GM12878 (cell line): ENCODE results near the gene YTHDF1. TPM values are rescaled to one million over a fixed set of nuclear protein-coding genes. Genes with fewer than 3 reads are reported as not detected.

Source experiments
- ATAC-seq: fragments of 200-7000 bp; cut with Tn5 transposase; 3 replicates; pipeline ENCODE4 v1.9.1; 2020; ENCODE audit warnings: mild to moderate bottlenecking, moderate library complexity
- BruUV-seq: library from RNA; stranded (reverse); fragments of 400-500 nt; replicated peaks from 2 replicates; lab custom pipeline; 2021; lab: Mats Ljungman, UMichigan
- CTCF ChIA-PET: fragments of 300-600 bp; sonication (Branson Sonifier 250); formaldehyde crosslinking; extraction: SDS; loops from one replicate; lab custom pipeline; 2021; ENCODE audit warnings: inconsistent platforms; lab: Yijun Ruan, JAX
- POLR2A ChIA-PET: fragments of 350-600 bp; formaldehyde crosslinking; extraction: SDS; loops from one replicate; lab custom pipeline; 2021; ENCODE audit warnings: inconsistent platforms; lab: Charles Lee
- RAD21 ChIA-PET: fragments of 300-600 bp; sonication (Branson Sonifier 250); formaldehyde crosslinking; loops from one replicate; lab custom pipeline; 2023; ENCODE audit warnings: antibody characterized with exemption; ENCODE audit not compliant: unreplicated experiment; lab: Charles Lee
- SMC1A ChIA-PET: fragments of 300-600 bp; sonication (Branson Sonifier 250); formaldehyde crosslinking; loops from one replicate; lab custom pipeline; 2023; ENCODE audit not compliant: unreplicated experiment, uncharacterized antibody; lab: Charles Lee
- DNase-seq: peaks from one replicate; pipeline ENCODE4 v3.0.0-alpha.2; 2011; ENCODE audit warnings: low read depth, low spot score
- FAIRE-seq: peaks from 3 replicates; lab custom pipeline; 2011; peaks lifted over from hg19 to GRCh38; lab: Jason Lieb, UNC
- H2AFZ ChIP-seq: 2 replicates; pipeline ENCODE4 v1.6.0; 2011; ENCODE audit warnings: low read depth, low read length, control low read depth; ENCODE audit not compliant: control insufficient read depth
- H3K27ac ChIP-seq: 2 replicates; pipeline ENCODE4 v1.5.1; 2011; ENCODE audit warnings: control low read depth; ENCODE audit not compliant: control insufficient read depth, insufficient read depth
- H3K27me3 ChIP-seq, 2 experiments: replicated peaks in 1 of 2; 2 replicates each; pipeline versions ENCODE4 v1.6.0 to v1.6.1; 2011; ENCODE audit warnings: low read length in 1 of 2; ENCODE audit not compliant: control insufficient read depth in 2 of 2, insufficient read depth in 2 of 2
- H3K36me3 ChIP-seq, 2 experiments: 2 replicates each; pipeline ENCODE4 v1.5.1; 2011; ENCODE audit warnings: low read length in 1 of 2; ENCODE audit not compliant: control insufficient read depth in 2 of 2, insufficient read depth in 2 of 2
- H3K4me1 ChIP-seq: 2 replicates; pipeline ENCODE4 v1.6.1; 2011; ENCODE audit warnings: mild to moderate bottlenecking, low read length, moderate library complexity, mixed read lengths; ENCODE audit not compliant: control insufficient read depth, insufficient read depth
- H3K4me2 ChIP-seq: 2 replicates; pipeline ENCODE4 v1.6.0; 2011; ENCODE audit warnings: control low read depth; ENCODE audit not compliant: control insufficient read depth, insufficient read depth
- H3K4me3 ChIP-seq: fragments of 200-600 bp; sonication (generic); 2 replicates; pipeline ENCODE4 v1.5.1; 2016
- H3K79me2 ChIP-seq: 2 replicates; pipeline ENCODE4 v1.6.0; 2011; ENCODE audit warnings: low read length; ENCODE audit not compliant: control insufficient read depth, insufficient read depth
- H3K9ac ChIP-seq: 2 replicates; pipeline ENCODE4 v1.8.0; 2011; ENCODE audit warnings: low read length, control low read depth, mixed read lengths; ENCODE audit not compliant: control insufficient read depth, insufficient read depth
- H3K9me3 ChIP-seq: replicated peaks from 3 replicates; pipeline ENCODE4 v1.5.1; 2011; ENCODE audit warnings: mild to moderate bottlenecking, low read length; ENCODE audit not compliant: control insufficient read depth, insufficient read depth
- H4K20me1 ChIP-seq: 2 replicates; pipeline ENCODE4 v1.6.0; 2011; ENCODE audit not compliant: control insufficient read depth, insufficient read depth
- ATF7 ChIP-seq: fragments of 450-650 bp; IDR thresholded peaks from 2 replicates; pipeline ENCODE4 v1.6.1; 2016; ENCODE audit warnings: low read depth, mild to moderate bottlenecking
- BACH1 ChIP-seq: fragments of 450-650 bp; IDR thresholded peaks from 2 replicates; pipeline ENCODE4 v1.6.1; 2017; ENCODE audit warnings: mild to moderate bottlenecking, borderline replicate concordance
- BHLHE40 ChIP-seq, 2 experiments: fragments of 450-650 bp in 1 of 2; IDR thresholded peaks; 2 replicates each; pipeline ENCODE4 v1.6.1; 2011 to 2017; ENCODE audit warnings: low read depth in 2 of 2, borderline replicate concordance in 1 of 2, improper control_type of control experiment in 1 of 2, low read length in 1 of 2, mild to moderate bottlenecking in 1 of 2
- CREM ChIP-seq: IDR thresholded peaks from 2 replicates; pipeline ENCODE4 v1.6.1; 2014; ENCODE audit warnings: antibody characterized with exemption, low read depth
- HSF1 ChIP-seq: fragments of 150-350 bp; IDR thresholded peaks from 2 replicates; pipeline ENCODE4 v1.6.1; 2014; ENCODE audit warnings: mild to moderate bottlenecking, low read depth, low read length
- MEF2B ChIP-seq: fragments of 450-650 bp; IDR thresholded peaks from 2 replicates; pipeline ENCODE4 v1.6.1; 2018; ENCODE audit warnings: mild to moderate bottlenecking, moderate library complexity; ENCODE audit not compliant: partially characterized antibody, poor library complexity, severe bottlenecking
- MXI1 ChIP-seq: fragments of 150-350 bp; IDR thresholded peaks from 2 replicates; pipeline ENCODE4 v1.6.1; 2011; ENCODE audit warnings: low read depth, mild to moderate bottlenecking, inconsistent platforms, low read length, improper control_type of control experiment
- SMARCA5 ChIP-seq: fragments of 450-650 bp; IDR thresholded peaks from 2 replicates; pipeline ENCODE4 v1.6.1; 2017; ENCODE audit warnings: mild to moderate bottlenecking
- SMC3 ChIP-seq: IDR thresholded peaks from 2 replicates; pipeline ENCODE4 v1.6.1; 2011; ENCODE audit warnings: low read length, improper control_type of control experiment, borderline replicate concordance
- SRF ChIP-seq, 2 experiments: IDR thresholded peaks; 2 replicates each; pipeline ENCODE4 v1.6.1; 2011; ENCODE audit warnings: low read depth in 2 of 2, low read length in 2 of 2, mild to moderate bottlenecking in 1 of 2, moderate library complexity in 1 of 2
- TAF1 ChIP-seq: IDR thresholded peaks from 2 replicates; pipeline ENCODE4 v1.6.1; 2011; ENCODE audit warnings: mild to moderate bottlenecking, low read depth, low read length, borderline replicate concordance
- TBL1XR1 ChIP-seq: IDR thresholded peaks from 2 replicates; pipeline ENCODE4 v1.6.1; 2012; ENCODE audit warnings: low read depth, low read length, improper control_type of control experiment
- WGBS: methylation state at CpG from one replicate; pipeline ENCODE4 v1.1.6; 2016; ENCODE audit warnings: low lambda C conversion rate; ENCODE audit not compliant: insufficient replicate concordance, insufficient coverage; ENCODE audit errors: missing lambda C conversion rate; 5-methylcytosine and 5-hydroxymethylcytosine counted together
- in situ Hi-C: fragments of 300-500 bp; cut with MboI; formaldehyde crosslinking; loops from 9 replicates; pipeline ENCODE4 v1.14.3; 2018; ENCODE audit warnings: mixed read lengths
- intact Hi-C: fragments of 100-400 bp; cut with micrococcal nuclease; formaldehyde crosslinking; loops from one replicate; pipeline ENCODE4 v1.14.2; 2022; ENCODE audit not compliant: unreplicated experiment
- polyA plus RNA-seq, 11 experiments: library from polyadenylated mRNA; depleted of rRNA in 4 of 11; unstranded in 6 of 11; stranded (reverse) in 5 of 11; fragments of >200 nt; fragmentation: Nextera tagmentation in 4 of 11; fragmentation: Illumina TruSeq in 1 of 11; extraction: Ambion mirVana in 4 of 11; extraction: Trizol in 1 of 11; gene quantifications; 1 replicate in 1 of 11; 2 replicates in 10 of 11; pipeline versions ENCODE4 v1.2.1 to v1.2.3, GENCODE V29; 2011 to 2016; ENCODE audit warnings: inconsistent platforms in 2 of 11, missing spikeins in 2 of 11, low read depth in 1 of 11
- total RNA-seq, 4 experiments: library from RNA; depleted of rRNA in 3 of 4; stranded (reverse); fragments of >200 nt in 3 of 4; fragmentation: Illumina TruSeq in 1 of 4; extraction: Trizol in 1 of 4; gene quantifications; 2 replicates each; pipeline versions ENCODE4 v1.2.1 to v1.2.3, GENCODE V29; 2013 to 2021
- TF ChIP-seq, protein P1 (sequence below): fragments of 450-650 bp; IDR thresholded peaks from 2 replicates; pipeline ENCODE4 v1.6.1; 2017; ENCODE audit warnings: mild to moderate bottlenecking, moderate library complexity
- TF ChIP-seq, protein P2 (sequence below): fragments of 450-650 bp; IDR thresholded peaks from 2 replicates; pipeline ENCODE4 v1.6.1; 2017; ENCODE audit warnings: antibody characterized with exemption, mild to moderate bottlenecking, moderate library complexity
- TF ChIP-seq, protein P3 (sequence below): fragments of 450-650 bp; IDR thresholded peaks from 2 replicates; pipeline ENCODE4 v1.6.1; 2017; ENCODE audit warnings: low read depth, mild to moderate bottlenecking, moderate library complexity

Gene YTHDF1
- total and polyA plus RNA-seq, 10 of the 15 experiments (the other 5 are each of a cell fraction or from before 2014, with no cell fraction given), result 4.6 to 37.8 (median 20.5) TPM

- Histone ChIP-seq H4K20me1 (no peaks in the 10 kb centered on the region), H3K27me3 (peaks cover 0 to 6% of the 10 kb centered on the region in 2 experiments; a peak in 2 of 4 replicates), H2AFZ (no peak overlapping the region), H3K4me2 (no peak overlapping the region), H3K27ac (no peak overlapping the region), H3K36me3 (no peaks in the 10 kb centered on the region), H3K9me3 (no peaks in the 10 kb centered on the region), H3K4me3 (no peak overlapping the region), H3K79me2 (no peaks in the 10 kb centered on the region), H3K9ac (no peak overlapping the region), H3K4me1 (no peaks in the 10 kb centered on the region)
- no peak for DNase-seq
- FAIRE-seq, result no peak
- in situ Hi-C loops (no loop called here), intact Hi-C loops (no loop called here)
- ChIA-PET POLR2A (no interaction called here), RAD21 (no interaction called here), SMC1A (no interaction called here), CTCF (no interaction called here)
- no peak for TF ChIP-seq SMC3
- no peak for TF ChIP-seq TAF1
- no peak for TF ChIP-seq BACH1
- TF ChIP-seq, protein P1, sequence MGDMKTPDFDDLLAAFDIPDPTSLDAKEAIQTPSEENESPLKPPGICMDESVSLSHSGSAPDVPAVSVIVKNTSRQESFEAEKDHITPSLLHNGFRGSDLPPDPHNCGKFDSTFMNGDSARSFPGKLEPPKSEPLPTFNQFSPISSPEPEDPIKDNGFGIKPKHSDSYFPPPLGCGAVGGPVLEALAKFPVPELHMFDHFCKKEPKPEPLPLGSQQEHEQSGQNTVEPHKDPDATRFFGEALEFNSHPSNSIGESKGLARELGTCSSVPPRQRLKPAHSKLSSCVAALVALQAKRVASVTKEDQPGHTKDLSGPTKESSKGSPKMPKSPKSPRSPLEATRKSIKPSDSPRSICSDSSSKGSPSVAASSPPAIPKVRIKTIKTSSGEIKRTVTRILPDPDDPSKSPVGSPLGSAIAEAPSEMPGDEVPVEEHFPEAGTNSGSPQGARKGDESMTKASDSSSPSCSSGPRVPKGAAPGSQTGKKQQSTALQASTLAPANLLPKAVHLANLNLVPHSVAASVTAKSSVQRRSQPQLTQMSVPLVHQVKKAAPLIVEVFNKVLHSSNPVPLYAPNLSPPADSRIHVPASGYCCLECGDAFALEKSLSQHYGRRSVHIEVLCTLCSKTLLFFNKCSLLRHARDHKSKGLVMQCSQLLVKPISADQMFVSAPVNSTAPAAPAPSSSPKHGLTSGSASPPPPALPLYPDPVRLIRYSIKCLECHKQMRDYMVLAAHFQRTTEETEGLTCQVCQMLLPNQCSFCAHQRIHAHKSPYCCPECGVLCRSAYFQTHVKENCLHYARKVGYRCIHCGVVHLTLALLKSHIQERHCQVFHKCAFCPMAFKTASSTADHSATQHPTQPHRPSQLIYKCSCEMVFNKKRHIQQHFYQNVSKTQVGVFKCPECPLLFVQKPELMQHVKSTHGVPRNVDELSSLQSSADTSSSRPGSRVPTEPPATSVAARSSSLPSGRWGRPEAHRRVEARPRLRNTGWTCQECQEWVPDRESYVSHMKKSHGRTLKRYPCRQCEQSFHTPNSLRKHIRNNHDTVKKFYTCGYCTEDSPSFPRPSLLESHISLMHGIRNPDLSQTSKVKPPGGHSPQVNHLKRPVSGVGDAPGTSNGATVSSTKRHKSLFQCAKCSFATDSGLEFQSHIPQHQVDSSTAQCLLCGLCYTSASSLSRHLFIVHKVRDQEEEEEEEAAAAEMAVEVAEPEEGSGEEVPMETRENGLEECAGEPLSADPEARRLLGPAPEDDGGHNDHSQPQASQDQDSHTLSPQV, result no peak
- TF ChIP-seq, protein P2, sequence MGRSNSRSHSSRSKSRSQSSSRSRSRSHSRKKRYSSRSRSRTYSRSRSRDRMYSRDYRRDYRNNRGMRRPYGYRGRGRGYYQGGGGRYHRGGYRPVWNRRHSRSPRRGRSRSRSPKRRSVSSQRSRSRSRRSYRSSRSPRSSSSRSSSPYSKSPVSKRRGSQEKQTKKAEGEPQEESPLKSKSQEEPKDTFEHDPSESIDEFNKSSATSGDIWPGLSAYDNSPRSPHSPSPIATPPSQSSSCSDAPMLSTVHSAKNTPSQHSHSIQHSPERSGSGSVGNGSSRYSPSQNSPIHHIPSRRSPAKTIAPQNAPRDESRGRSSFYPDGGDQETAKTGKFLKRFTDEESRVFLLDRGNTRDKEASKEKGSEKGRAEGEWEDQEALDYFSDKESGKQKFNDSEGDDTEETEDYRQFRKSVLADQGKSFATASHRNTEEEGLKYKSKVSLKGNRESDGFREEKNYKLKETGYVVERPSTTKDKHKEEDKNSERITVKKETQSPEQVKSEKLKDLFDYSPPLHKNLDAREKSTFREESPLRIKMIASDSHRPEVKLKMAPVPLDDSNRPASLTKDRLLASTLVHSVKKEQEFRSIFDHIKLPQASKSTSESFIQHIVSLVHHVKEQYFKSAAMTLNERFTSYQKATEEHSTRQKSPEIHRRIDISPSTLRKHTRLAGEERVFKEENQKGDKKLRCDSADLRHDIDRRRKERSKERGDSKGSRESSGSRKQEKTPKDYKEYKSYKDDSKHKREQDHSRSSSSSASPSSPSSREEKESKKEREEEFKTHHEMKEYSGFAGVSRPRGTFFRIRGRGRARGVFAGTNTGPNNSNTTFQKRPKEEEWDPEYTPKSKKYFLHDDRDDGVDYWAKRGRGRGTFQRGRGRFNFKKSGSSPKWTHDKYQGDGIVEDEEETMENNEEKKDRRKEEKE, result no peak
- TF ChIP-seq SMARCA5, result no peak
- TF ChIP-seq TBL1XR1, result no peak
- TF ChIP-seq BHLHE40 (IDR thresholded peaks at IDR 0.05; ENCODE audit: borderline replicate concordance in 1 of 2, low read depth in 2 of 2, low read length in 1 of 2), result no peak
- TF ChIP-seq CREM, result no peak
- TF ChIP-seq MEF2B, result no peak
- TF ChIP-seq SRF (IDR thresholded peaks at IDR 0.05; ENCODE audit: low read depth in 2 of 2, low read length in 2 of 2), result no peak
- no peak for TF ChIP-seq HSF1
- TF ChIP-seq MXI1, result no peak
- no peak for TF ChIP-seq ATF7
- TF ChIP-seq, protein P3, sequence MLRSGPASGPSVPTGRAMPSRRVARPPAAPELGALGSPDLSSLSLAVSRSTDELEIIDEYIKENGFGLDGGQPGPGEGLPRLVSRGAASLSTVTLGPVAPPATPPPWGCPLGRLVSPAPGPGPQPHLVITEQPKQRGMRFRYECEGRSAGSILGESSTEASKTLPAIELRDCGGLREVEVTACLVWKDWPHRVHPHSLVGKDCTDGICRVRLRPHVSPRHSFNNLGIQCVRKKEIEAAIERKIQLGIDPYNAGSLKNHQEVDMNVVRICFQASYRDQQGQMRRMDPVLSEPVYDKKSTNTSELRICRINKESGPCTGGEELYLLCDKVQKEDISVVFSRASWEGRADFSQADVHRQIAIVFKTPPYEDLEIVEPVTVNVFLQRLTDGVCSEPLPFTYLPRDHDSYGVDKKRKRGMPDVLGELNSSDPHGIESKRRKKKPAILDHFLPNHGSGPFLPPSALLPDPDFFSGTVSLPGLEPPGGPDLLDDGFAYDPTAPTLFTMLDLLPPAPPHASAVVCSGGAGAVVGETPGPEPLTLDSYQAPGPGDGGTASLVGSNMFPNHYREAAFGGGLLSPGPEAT, result no peak
- ATAC-seq, result no peak
- no TSS peak for BruUV-seq
- 26% methylated on average over 9 of the region's 9 CpGs for WGBS
These were observed 46.9 kb upstream of the YTHDF1 start for GRCh38 chr20:63262836-63263235.
